GM12878 (cell line): ENCODE data around the gene ANKRD33B. TPM values are rescaled to one million over a fixed set of nuclear protein-coding genes. Genes with fewer than 3 reads are reported as not detected.

Experiments used
- ATAC-seq: fragments of 200-7000 bp; cut with Tn5 transposase; 3 replicates; pipeline ENCODE4 v1.9.1; 2020; ENCODE audit warnings: mild to moderate bottlenecking, moderate library complexity
- BruUV-seq: library from RNA; stranded (reverse); fragments of 400-500 nt; replicated peaks from 2 replicates; lab custom pipeline; 2021; lab: Mats Ljungman, UMichigan
- CTCF ChIA-PET: fragments of 300-600 bp; sonication (Branson Sonifier 250); formaldehyde crosslinking; extraction: SDS; loops from one replicate; lab custom pipeline; 2021; ENCODE audit warnings: inconsistent platforms; lab: Yijun Ruan, JAX
- POLR2A ChIA-PET: fragments of 350-600 bp; formaldehyde crosslinking; extraction: SDS; loops from one replicate; lab custom pipeline; 2021; ENCODE audit warnings: inconsistent platforms; lab: Charles Lee
- RAD21 ChIA-PET: fragments of 300-600 bp; sonication (Branson Sonifier 250); formaldehyde crosslinking; loops from one replicate; lab custom pipeline; 2023; ENCODE audit warnings: antibody characterized with exemption; ENCODE audit not compliant: unreplicated experiment; lab: Charles Lee
- SMC1A ChIA-PET: fragments of 300-600 bp; sonication (Branson Sonifier 250); formaldehyde crosslinking; loops from one replicate; lab custom pipeline; 2023; ENCODE audit not compliant: unreplicated experiment, uncharacterized antibody; lab: Charles Lee
- DNase-seq: peaks from one replicate; pipeline ENCODE4 v3.0.0-alpha.2; 2011; ENCODE audit warnings: low read depth, low spot score
- FAIRE-seq: peaks from 3 replicates; lab custom pipeline; 2011; peaks lifted over from hg19 to GRCh38; lab: Jason Lieb, UNC
- H2AFZ ChIP-seq: 2 replicates; pipeline ENCODE4 v1.6.0; 2011; ENCODE audit warnings: low read depth, low read length, control low read depth; ENCODE audit not compliant: control insufficient read depth
- H3K27ac ChIP-seq: 2 replicates; pipeline ENCODE4 v1.5.1; 2011; ENCODE audit warnings: control low read depth; ENCODE audit not compliant: control insufficient read depth, insufficient read depth
- H3K27me3 ChIP-seq, 2 experiments: replicated peaks in 1 of 2; 2 replicates each; pipeline versions ENCODE4 v1.6.0 to v1.6.1; 2011; ENCODE audit warnings: low read length in 1 of 2; ENCODE audit not compliant: control insufficient read depth in 2 of 2, insufficient read depth in 2 of 2
- H3K36me3 ChIP-seq, 2 experiments: 2 replicates each; pipeline ENCODE4 v1.5.1; 2011; ENCODE audit warnings: low read length in 1 of 2; ENCODE audit not compliant: control insufficient read depth in 2 of 2, insufficient read depth in 2 of 2
- H3K4me1 ChIP-seq: 2 replicates; pipeline ENCODE4 v1.6.1; 2011; ENCODE audit warnings: mild to moderate bottlenecking, low read length, moderate library complexity, mixed read lengths; ENCODE audit not compliant: control insufficient read depth, insufficient read depth
- H3K4me2 ChIP-seq: 2 replicates; pipeline ENCODE4 v1.6.0; 2011; ENCODE audit warnings: control low read depth; ENCODE audit not compliant: control insufficient read depth, insufficient read depth
- H3K4me3 ChIP-seq: fragments of 200-600 bp; sonication (generic); 2 replicates; pipeline ENCODE4 v1.5.1; 2016
- H3K79me2 ChIP-seq: 2 replicates; pipeline ENCODE4 v1.6.0; 2011; ENCODE audit warnings: low read length; ENCODE audit not compliant: control insufficient read depth, insufficient read depth
- H3K9ac ChIP-seq: 2 replicates; pipeline ENCODE4 v1.8.0; 2011; ENCODE audit warnings: low read length, control low read depth, mixed read lengths; ENCODE audit not compliant: control insufficient read depth, insufficient read depth
- H3K9me3 ChIP-seq: replicated peaks from 3 replicates; pipeline ENCODE4 v1.5.1; 2011; ENCODE audit warnings: mild to moderate bottlenecking, low read length; ENCODE audit not compliant: control insufficient read depth, insufficient read depth
- H4K20me1 ChIP-seq: 2 replicates; pipeline ENCODE4 v1.6.0; 2011; ENCODE audit not compliant: control insufficient read depth, insufficient read depth
- LARP7 ChIP-seq: fragments of 450-650 bp; IDR thresholded peaks from 2 replicates; pipeline ENCODE4 v1.6.1; 2017; ENCODE audit warnings: mild to moderate bottlenecking
- MTA2 ChIP-seq: fragments of 450-650 bp; IDR thresholded peaks from 2 replicates; pipeline ENCODE4 v1.6.1; 2016; ENCODE audit warnings: low read depth, mild to moderate bottlenecking, moderate library complexity
- NBN ChIP-seq: fragments of 450-650 bp; IDR thresholded peaks from 2 replicates; pipeline ENCODE4 v1.6.1; 2016
- SPI1 ChIP-seq: IDR thresholded peaks from 2 replicates; pipeline ENCODE4 v1.6.1; 2011; ENCODE audit warnings: low read depth, mild to moderate bottlenecking, low read length, moderate library complexity, borderline replicate concordance; ENCODE audit not compliant: insufficient read depth
- TAF1 ChIP-seq: IDR thresholded peaks from 2 replicates; pipeline ENCODE4 v1.6.1; 2011; ENCODE audit warnings: mild to moderate bottlenecking, low read depth, low read length, borderline replicate concordance
- YY1 ChIP-seq: IDR thresholded peaks from 2 replicates; pipeline ENCODE4 v1.6.1; 2011; ENCODE audit warnings: low read depth, mild to moderate bottlenecking, low read length
- whole genome bisulfite sequencing: methylation state at CpG from one replicate; pipeline ENCODE4 v1.1.6; 2016; ENCODE audit warnings: low lambda C conversion rate; ENCODE audit not compliant: insufficient replicate concordance, insufficient coverage; ENCODE audit errors: missing lambda C conversion rate; 5-methylcytosine and 5-hydroxymethylcytosine counted together
- in situ Hi-C: fragments of 300-500 bp; cut with MboI; formaldehyde crosslinking; loops from 9 replicates; pipeline ENCODE4 v1.14.3; 2018; ENCODE audit warnings: mixed read lengths
- intact Hi-C: fragments of 100-400 bp; cut with micrococcal nuclease; formaldehyde crosslinking; loops from one replicate; pipeline ENCODE4 v1.14.2; 2022; ENCODE audit not compliant: unreplicated experiment
- polyA plus RNA-seq, 11 experiments: library from polyadenylated mRNA; depleted of rRNA in 4 of 11; unstranded in 6 of 11; stranded (reverse) in 5 of 11; fragments of >200 nt; fragmentation: Nextera tagmentation in 4 of 11; fragmentation: Illumina TruSeq in 1 of 11; extraction: Ambion mirVana in 4 of 11; extraction: Trizol in 1 of 11; gene quantifications; 1 replicate in 1 of 11; 2 replicates in 10 of 11; pipeline versions ENCODE4 v1.2.1 to v1.2.3, GENCODE V29; 2011 to 2016; ENCODE audit warnings: inconsistent platforms in 2 of 11, missing spikeins in 2 of 11, low read depth in 1 of 11
- total RNA-seq, 4 experiments: library from RNA; depleted of rRNA in 3 of 4; stranded (reverse); fragments of >200 nt in 3 of 4; fragmentation: Illumina TruSeq in 1 of 4; extraction: Trizol in 1 of 4; gene quantifications; 2 replicates each; pipeline versions ENCODE4 v1.2.1 to v1.2.3, GENCODE V29; 2013 to 2021
- TF ChIP-seq, protein P1 (sequence below): fragments of 450-650 bp; IDR thresholded peaks from 2 replicates; pipeline ENCODE4 v1.6.1; 2016; ENCODE audit warnings: mild to moderate bottlenecking, moderate library complexity, borderline replicate concordance

The ANKRD33B gene
- total and polyA plus RNA-seq, 10 of the 15 experiments (the other 5 are each of a cell fraction or from before 2014, with no cell fraction given), result 4.9 to 61.6 (median 15.6) TPM

DNA sequence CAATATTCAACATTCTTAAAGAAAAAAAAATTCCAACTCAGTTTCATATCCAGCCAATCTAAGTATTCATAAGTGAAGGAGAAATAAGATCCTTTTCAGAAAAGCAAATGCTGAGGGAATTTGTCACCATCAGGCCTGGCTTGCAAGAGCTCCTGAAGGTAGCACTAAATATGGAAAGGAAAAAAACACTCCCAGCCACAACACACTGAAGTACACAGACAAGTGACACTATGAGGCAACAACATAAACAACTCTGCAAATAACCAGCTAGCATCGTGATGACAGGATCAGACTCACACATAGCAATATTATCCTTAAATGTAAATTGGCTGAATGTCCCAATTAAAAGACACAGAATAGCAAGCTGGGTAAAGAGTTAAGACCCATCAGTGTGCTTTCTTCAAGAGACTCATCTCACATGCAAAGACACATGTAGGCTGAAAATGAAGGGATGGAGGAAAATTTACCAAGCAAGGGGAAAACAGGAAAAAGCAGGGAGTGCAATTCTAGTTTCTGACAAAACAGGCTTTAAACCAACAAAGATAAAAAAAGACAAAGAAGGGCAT, 33.1 kb downstream of the ANKRD33B start:
- Histone ChIP-seq H4K20me1 (no peaks in the 10 kb centered on the region), H3K27ac (peak overlapping the region; percentile 46; the same call in 1 of the 2 replicates), H3K9me3 (no peaks in the 10 kb centered on the region; the same call in 1 of the 3 replicates), H3K9ac (no peak overlapping the region), H3K4me1 (peaks cover 91% of the 10 kb centered on the region), H3K79me2 (peaks cover 94% of the 10 kb centered on the region), H3K4me3 (no peak overlapping the region), H3K36me3 (peaks cover 4 to 13% of the 10 kb centered on the region in 2 experiments; a peak in 3 of 4 replicates), H2AFZ (no peak overlapping the region), H3K4me2 (no peak overlapping the region; the same call in none of the 2 replicates), H3K27me3 (no peaks in the 10 kb centered on the region)
- ATAC-seq, result no peak
- POLR2A ChIA-PET, result interaction anchor here (1.0 to 1.1 kb wide), 3 partner anchors 14 to 35 kb away, joined by 4 to 5 read pairs (median 4); no protein-coding TSS in a partner anchor
- SMC1A ChIA-PET, result interaction anchor here (0.7 to 2.2 kb wide), 7 partner anchors 8 to 31 kb away, joined by 3 to 13 read pairs (median 4); no protein-coding TSS in a partner anchor
- TF ChIP-seq TAF1, result no peak
- no peak for TF ChIP-seq YY1
- no peak for TF ChIP-seq SPI1
- BruUV-seq, result TSS peak; percentile 3
- 5% methylated on average over 1 of the region's 1 CpG for WGBS
- in situ Hi-C loops (no loop called here), intact Hi-C loops (no loop called here)
- DNase-seq, result no peak
- FAIRE-seq, result no peak
- CTCF ChIA-PET, result interaction anchor here (1.3 to 2.0 kb wide), 2 partner anchors 20 to 31 kb away, joined by 3 to 4 read pairs; no protein-coding TSS in a partner anchor
- RAD21 ChIA-PET, result interaction anchor here (0.9 to 1.2 kb wide), 2 partner anchors 30 to 32 kb away, joined by 3 read pairs; no protein-coding TSS in a partner anchor

DNA sequence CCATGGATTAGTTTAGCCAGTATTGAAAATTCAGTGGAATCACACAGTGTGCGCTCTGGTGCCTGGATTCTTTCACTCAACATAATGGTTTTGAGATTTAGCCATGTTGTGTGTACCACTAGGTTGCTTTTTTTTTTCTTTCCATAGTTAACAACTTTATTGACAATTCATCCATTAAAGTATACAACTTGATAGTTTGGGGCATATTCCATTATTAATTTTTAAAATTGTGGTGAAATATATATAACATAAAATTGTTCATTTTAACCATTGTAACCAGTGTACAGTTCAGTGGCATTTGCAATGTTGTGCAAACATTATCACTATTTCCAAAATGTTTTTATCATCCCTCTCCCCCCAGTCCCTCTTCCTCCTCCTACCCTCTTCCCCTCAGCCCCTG, 35.2 kb downstream of the ANKRD33B start:
- no peak for ATAC-seq
- CTCF ChIA-PET, result interaction anchor here (1.3 kb wide), 1 partner anchor 18 kb away, joined by 4 read pairs; no protein-coding TSS in a partner anchor
- Histone ChIP-seq H4K20me1 (no peaks in the 10 kb centered on the region), H3K27me3 (no peaks in the 10 kb centered on the region), H3K9me3 (no peaks in the 10 kb centered on the region; the same call in 1 of the 3 replicates), H3K36me3 (peaks cover 4 to 13% of the 10 kb centered on the region in 2 experiments; a peak in 3 of 4 replicates), H3K4me1 (peaks cover 77% of the 10 kb centered on the region), H2AFZ (no peak overlapping the region), H3K4me3 (no peak overlapping the region), H3K79me2 (peaks cover 87% of the 10 kb centered on the region), H3K4me2 (no peak overlapping the region), H3K9ac (no peak overlapping the region), H3K27ac (peak overlapping the region; percentile 15; the same call in 1 of the 2 replicates)
- no peak for FAIRE-seq
- in situ Hi-C loops, result no loop called here
- intact Hi-C loops, result no loop called here
- BruUV-seq, result no TSS peak
- no peak for DNase-seq
- SMC1A ChIA-PET, result no interaction called here
- RAD21 ChIA-PET, result no interaction called here
- POLR2A ChIA-PET, result no interaction called here
- TF ChIP-seq YY1, result no peak
- TF ChIP-seq, protein P1, sequence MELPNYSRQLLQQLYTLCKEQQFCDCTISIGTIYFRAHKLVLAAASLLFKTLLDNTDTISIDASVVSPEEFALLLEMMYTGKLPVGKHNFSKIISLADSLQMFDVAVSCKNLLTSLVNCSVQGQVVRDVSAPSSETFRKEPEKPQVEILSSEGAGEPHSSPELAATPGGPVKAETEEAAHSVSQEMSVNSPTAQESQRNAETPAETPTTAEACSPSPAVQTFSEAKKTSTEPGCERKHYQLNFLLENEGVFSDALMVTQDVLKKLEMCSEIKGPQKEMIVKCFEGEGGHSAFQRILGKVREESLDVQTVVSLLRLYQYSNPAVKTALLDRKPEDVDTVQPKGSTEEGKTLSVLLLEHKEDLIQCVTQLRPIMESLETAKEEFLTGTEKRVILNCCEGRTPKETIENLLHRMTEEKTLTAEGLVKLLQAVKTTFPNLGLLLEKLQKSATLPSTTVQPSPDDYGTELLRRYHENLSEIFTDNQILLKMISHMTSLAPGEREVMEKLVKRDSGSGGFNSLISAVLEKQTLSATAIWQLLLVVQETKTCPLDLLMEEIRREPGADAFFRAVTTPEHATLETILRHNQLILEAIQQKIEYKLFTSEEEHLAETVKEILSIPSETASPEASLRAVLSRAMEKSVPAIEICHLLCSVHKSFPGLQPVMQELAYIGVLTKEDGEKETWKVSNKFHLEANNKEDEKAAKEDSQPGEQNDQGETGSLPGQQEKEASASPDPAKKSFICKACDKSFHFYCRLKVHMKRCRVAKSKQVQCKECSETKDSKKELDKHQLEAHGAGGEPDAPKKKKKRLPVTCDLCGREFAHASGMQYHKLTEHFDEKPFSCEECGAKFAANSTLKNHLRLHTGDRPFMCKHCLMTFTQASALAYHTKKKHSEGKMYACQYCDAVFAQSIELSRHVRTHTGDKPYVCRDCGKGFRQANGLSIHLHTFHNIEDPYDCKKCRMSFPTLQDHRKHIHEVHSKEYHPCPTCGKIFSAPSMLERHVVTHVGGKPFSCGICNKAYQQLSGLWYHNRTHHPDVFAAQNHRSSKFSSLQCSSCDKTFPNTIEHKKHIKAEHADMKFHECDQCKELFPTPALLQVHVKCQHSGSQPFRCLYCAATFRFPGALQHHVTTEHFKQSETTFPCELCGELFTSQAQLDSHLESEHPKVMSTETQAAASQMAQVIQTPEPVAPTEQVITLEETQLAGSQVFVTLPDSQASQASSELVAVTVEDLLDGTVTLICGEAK, result peak; percentile 67
- TF ChIP-seq LARP7, result no peak
- TF ChIP-seq MTA2, result no peak
- no peak for TF ChIP-seq NBN
- TF ChIP-seq, all 136 proteins: peak for 1
- 100% methylated on average over 1 of the region's 1 CpG for WGBS
